K562 (cell line): ENCODE results near the gene CCSER1. TPM values are rescaled to one million over a fixed set of nuclear protein-coding genes. Genes with fewer than 3 reads are reported as not detected.

Experiments
- ATAC-seq: fragments of 200-7000 bp; cut with Tn5 transposase; 3 replicates; pipeline ENCODE4 v1.9.1; 2020; ENCODE audit warnings: moderate library complexity
- BruUV-seq: library from RNA; stranded (reverse); fragments of 400-500 nt; replicated peaks from 2 replicates; lab custom pipeline; 2021; lab: Mats Ljungman, UMichigan
- CTCF ChIA-PET: fragments of 300-600 bp; formaldehyde crosslinking; extraction: SDS; loops from one replicate; lab custom pipeline; 2021; ENCODE audit warnings: low intra/inter-chr PET ratio; lab: Yijun Ruan, JAX
- POLR2A ChIA-PET: fragments of 300-600, 350-650 bp; sonication (Branson Sonifier 250); formaldehyde crosslinking; extraction: SDS; loops from one replicate; lab custom pipeline; 2021; ENCODE audit warnings: antibody characterized with exemption, inconsistent platforms; lab: Yijun Ruan, JAX
- DNase-seq, 4 experiments: peaks; one replicate each; pipeline versions ENCODE4 v3.0.0 to v3.0.0-alpha.2; 2011 to 2018; ENCODE audit warnings: low spot score in 3 of 4, mixed read lengths in 3 of 4; ENCODE audit errors: extremely low read depth in 1 of 4
- FAIRE-seq: peaks from 2 replicates; lab custom pipeline; 2011; peaks lifted over from hg19 to GRCh38; lab: Jason Lieb, UNC
- H2AFZ ChIP-seq: 2 replicates; pipeline ENCODE4 v1.6.0; 2011; ENCODE audit warnings: low read depth, low read length, control low read depth, inconsistent platforms
- H3K27ac ChIP-seq: fragments of 200-600 bp; 3 replicates; pipeline ENCODE4 v1.8.0; 2011; ENCODE audit warnings: low read depth, mild to moderate bottlenecking, control low read depth, inconsistent platforms, low read length, moderate library complexity, mixed read lengths; ENCODE audit errors: extremely low read depth
- H3K27me3 ChIP-seq, 2 experiments: fragments of 300-600 bp in 1 of 2; 2 replicates in 1 of 2; 3 replicates in 1 of 2; pipeline versions ENCODE4 v1.6.0 to v1.8.0; 2011; ENCODE audit warnings: inconsistent platforms in 2 of 2, low read length in 2 of 2, mild to moderate bottlenecking in 1 of 2, mixed read lengths in 1 of 2, moderate library complexity in 1 of 2; ENCODE audit not compliant: control insufficient read depth in 2 of 2, insufficient read depth in 2 of 2
- H3K36me3 ChIP-seq: fragments of 300-600 bp; 3 replicates; pipeline ENCODE4 v1.8.0; 2011; ENCODE audit warnings: mild to moderate bottlenecking, low read length, inconsistent platforms; ENCODE audit not compliant: control insufficient read depth, insufficient read depth
- H3K4me1 ChIP-seq, 2 experiments: fragments of 200-600 bp in 1 of 2; replicated peaks in 1 of 2; 2 replicates in 1 of 2; 3 replicates in 1 of 2; pipeline versions ENCODE4 v1.5.1 to v1.8.0; 2011; ENCODE audit warnings: inconsistent platforms in 2 of 2, low read length in 2 of 2, mild to moderate bottlenecking in 1 of 2, mixed read lengths in 1 of 2, moderate library complexity in 1 of 2; ENCODE audit not compliant: control insufficient read depth in 2 of 2, insufficient read depth in 2 of 2
- H3K4me2 ChIP-seq: 2 replicates; pipeline ENCODE4 v1.6.1; 2011; ENCODE audit warnings: low read length, control low read depth, inconsistent platforms, mixed read lengths; ENCODE audit not compliant: insufficient read depth
- H3K4me3 ChIP-seq: fragments of 200-600 bp; sonication (generic), shearing (Covaris generic); 2 replicates; pipeline ENCODE4 v1.5.1; 2016; ENCODE audit warnings: control low read depth, inconsistent platforms
- H3K79me2 ChIP-seq: fragments of 200-600 bp; 3 replicates; pipeline ENCODE4 v1.8.0; 2011; ENCODE audit warnings: low read length, inconsistent platforms; ENCODE audit not compliant: control insufficient read depth, insufficient read depth
- H3K9ac ChIP-seq, 2 experiments: 2 replicates each; pipeline versions ENCODE4 v1.6.0 to v1.6.1; 2011; ENCODE audit warnings: low read depth in 2 of 2, low read length in 2 of 2, control low read depth in 1 of 2, inconsistent platforms in 1 of 2, mild to moderate bottlenecking in 1 of 2, mixed read lengths in 1 of 2; ENCODE audit not compliant: insufficient read depth in 1 of 2
- H3K9me1 ChIP-seq: one replicate; pipeline ENCODE4 v1.6.0; 2011; ENCODE audit warnings: inconsistent platforms, mild to moderate bottlenecking, low read length, moderate library complexity; ENCODE audit not compliant: control insufficient read depth, insufficient read depth
- H3K9me3 ChIP-seq: replicated peaks from 2 replicates; pipeline ENCODE4 v1.5.1; 2011; ENCODE audit warnings: low read depth, low read length, inconsistent platforms; ENCODE audit not compliant: control insufficient read depth, insufficient read depth
- H4K20me1 ChIP-seq: replicated peaks from 2 replicates; pipeline ENCODE4 v1.6.1; 2011; ENCODE audit warnings: low read length, inconsistent platforms, mixed read lengths; ENCODE audit not compliant: control insufficient read depth, insufficient read depth
- ETS1 ChIP-seq: conservative IDR thresholded peaks from 2 replicates; pipeline ENCODE4 v1.6.1; 2011; ENCODE audit warnings: low read depth, mild to moderate bottlenecking, low read length; ENCODE audit not compliant: control insufficient read depth
- MAFK ChIP-seq: IDR thresholded peaks from 2 replicates; pipeline ENCODE4 v1.6.1; 2011; ENCODE audit warnings: low read length, improper control_type of control experiment
- PHB2 ChIP-seq: fragments of 450-650 bp; IDR thresholded peaks from 2 replicates; pipeline ENCODE4 v1.6.1; 2017; ENCODE audit warnings: low read depth
- RBM22 ChIP-seq: fragments of 200-400 bp; formaldehyde crosslinking; IDR thresholded peaks from 2 replicates; pipeline ENCODE4 v1.6.1; 2018; ENCODE audit warnings: low read length, low read depth; ENCODE audit not compliant: poor library complexity, severe bottlenecking
- XRCC4 ChIP-seq: IDR thresholded peaks from one replicate; pipeline ENCODE4 v1.6.1; 2011; ENCODE audit not compliant: insufficient read depth, insufficient read length; ENCODE audit errors: extremely low read depth
- ZNF77 ChIP-seq: fragments of 250-450 bp; sonication (Bioruptor Pico); IDR thresholded peaks from 2 replicates; pipeline ENCODE4 v1.5.0; 2020
- ZNF778 ChIP-seq: fragments of 450-650 bp; formaldehyde crosslinking; IDR thresholded peaks from 2 replicates; pipeline ENCODE4 v1.4.0; 2020; ENCODE audit warnings: mild to moderate bottlenecking, moderate library complexity
- WGBS: fragments of 100-300 bp; shearing (Covaris generic); methylation state at CpG from one replicate; pipeline ENCODE4 v1.1.6; 2016; ENCODE audit warnings: low coverage, mixed read lengths; ENCODE audit not compliant: insufficient coverage; ENCODE audit errors: missing lambda C conversion rate; 5-methylcytosine and 5-hydroxymethylcytosine counted together
- in situ Hi-C: fragments of 300-500 bp; cut with MboI; formaldehyde crosslinking; loops from 4 replicates; pipeline ENCODE4 v1.15.0; 2018; ENCODE audit warnings: inconsistent platforms, mixed read lengths
- intact Hi-C: fragments of 100-400 bp; cut with micrococcal nuclease; formaldehyde crosslinking; loops from 2 replicates; pipeline ENCODE4 v1.14.2; 2022
- polyA plus RNA-seq, 8 experiments: library from polyadenylated mRNA; depleted of rRNA in 4 of 8; stranded (reverse) in 5 of 8; unstranded in 3 of 8; fragments of >200 nt; fragmentation: Nextera tagmentation in 2 of 8; fragmentation: Illumina TruSeq in 1 of 8; extraction: Ambion mirVana in 2 of 8; extraction: Trizol in 1 of 8; gene quantifications; 2 replicates each; pipeline versions ENCODE4 v1.2.1 to v1.2.3, GENCODE V29; 2011 to 2014; ENCODE audit warnings: inconsistent platforms in 1 of 8, missing spikeins in 1 of 8
- total RNA-seq, 7 experiments: library from RNA; depleted of rRNA in 6 of 7; stranded (reverse); fragments of >200 nt in 6 of 7; fragmentation: Illumina TruSeq in 2 of 7; extraction: Trizol in 2 of 7; gene quantifications; 2 replicates each; pipeline versions ENCODE4 v1.2.1 to v1.2.3, GENCODE V29; 2011 to 2021; ENCODE audit warnings: low replicate concordance in 1 of 7

The CCSER1 gene
- total and polyA plus RNA-seq, 9 of the 15 experiments (the other 6 are each of a cell fraction or from before 2014, with no cell fraction given): not detected

GRCh38 chr4:91207535-91207934 is 1080.3 kb downstream of the CCSER1 start:
- Histone ChIP-seq H3K9me1 (no peaks in the 10 kb centered on the region), H2AFZ (no peak overlapping the region), H3K36me3 (no peaks in the 10 kb centered on the region), H3K9me3 (0 out of 2 replicates have a peak, but pooled peaks cover 4% of the 10 kb centered on the region), H4K20me1 (no peaks in the 10 kb centered on the region), H3K27ac (no peak overlapping the region), H3K4me1 (no peaks in the 10 kb centered on the region), H3K79me2 (no peaks in the 10 kb centered on the region), H3K4me2 (no peak overlapping the region), H3K4me3 (no peak overlapping the region), H3K27me3 (no peaks in the 10 kb centered on the region), H3K9ac (no peak overlapping the region)
- ATAC-seq: no peak
- intact Hi-C loops: no loop called here
- in situ Hi-C loops: no loop called here
- no peak for FAIRE-seq
- DNase-seq: no peak
- TF ChIP-seq ZNF778 (CRISPR knock-in tag): no peak
- TF ChIP-seq ETS1: no peak
- no peak for TF ChIP-seq RBM22
- TF ChIP-seq PHB2: no peak
- no peak for TF ChIP-seq ZNF77 (CRISPR knock-in tag)
- TF ChIP-seq MAFK: no peak
- TF ChIP-seq XRCC4: no peak
- 3% methylated on average over 3 of the region's 3 CpGs for WGBS
- CTCF ChIA-PET: no interaction called here
- BruUV-seq: no TSS peak
- POLR2A ChIA-PET: no interaction called here
